HG02642 (cell line): Measurements from ENCODE around the gene CLDN6.
"Not testable (repeated sequence)": the region's sequence is repeated elsewhere in the genome, so short reads cannot be mapped to it uniquely, and the experiment has no call there.

Experiments used
- ATAC-seq: cut with Tn5 transposase; IDR thresholded peaks from one replicate; pipeline ENCODE4 v1.9.1; 2021; ENCODE audit warnings: mild to moderate bottlenecking; ENCODE audit not compliant: unreplicated experiment, poor library complexity

CLDN6 gene

DNA sequence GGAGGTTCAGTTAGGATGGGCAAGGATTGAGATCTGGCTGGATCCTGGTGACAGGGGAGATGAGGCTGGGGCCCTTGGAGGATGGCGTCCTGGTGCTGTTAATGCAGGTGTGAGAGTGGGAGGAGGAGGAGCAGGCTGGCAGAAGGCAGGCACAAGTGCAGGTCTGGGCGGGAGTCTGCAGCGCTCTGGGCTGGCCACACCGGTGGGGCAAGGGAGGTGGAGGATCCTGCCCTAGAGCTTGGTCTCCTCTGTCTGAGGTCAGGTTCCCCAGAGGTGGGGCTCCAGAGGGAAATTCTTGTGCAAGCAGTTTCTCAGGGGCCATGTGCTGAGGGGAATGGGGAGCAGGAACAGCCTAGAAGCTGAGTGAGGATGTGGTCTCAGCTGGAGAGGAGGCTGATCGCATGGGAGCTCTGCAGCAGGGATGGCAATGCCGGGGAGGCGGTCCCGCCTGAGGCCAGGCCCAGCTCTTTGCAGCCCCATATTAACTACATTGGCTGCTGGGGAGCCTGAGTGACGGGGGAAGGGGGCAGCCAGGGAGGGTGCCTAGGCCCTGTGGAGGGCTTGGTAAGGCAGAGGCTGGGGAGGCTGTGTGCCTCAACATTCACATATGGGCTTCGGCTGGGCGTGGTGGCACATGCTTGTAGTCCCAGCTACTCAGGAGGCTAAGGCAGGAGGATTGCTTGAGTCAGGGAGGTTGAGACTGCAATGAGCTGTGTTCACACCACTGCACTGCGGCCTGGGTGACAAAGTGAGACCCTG, 34.8 kb upstream of the CLDN6 start:
- ATAC-seq = not testable (repeated sequence)

- ATAC-seq = no peak
These were observed 33.5 kb upstream of the CLDN6 start for GRCh38 chr16:3051494-3051893.

GRCh38 chr16:3051009-3051408, 33.0 kb upstream of the CLDN6 start:
- ATAC-seq = no peak

GRCh38 chr16:3050487-3050886, 32.5 kb upstream of the CLDN6 start:
- ATAC-seq = no peak

DNA sequence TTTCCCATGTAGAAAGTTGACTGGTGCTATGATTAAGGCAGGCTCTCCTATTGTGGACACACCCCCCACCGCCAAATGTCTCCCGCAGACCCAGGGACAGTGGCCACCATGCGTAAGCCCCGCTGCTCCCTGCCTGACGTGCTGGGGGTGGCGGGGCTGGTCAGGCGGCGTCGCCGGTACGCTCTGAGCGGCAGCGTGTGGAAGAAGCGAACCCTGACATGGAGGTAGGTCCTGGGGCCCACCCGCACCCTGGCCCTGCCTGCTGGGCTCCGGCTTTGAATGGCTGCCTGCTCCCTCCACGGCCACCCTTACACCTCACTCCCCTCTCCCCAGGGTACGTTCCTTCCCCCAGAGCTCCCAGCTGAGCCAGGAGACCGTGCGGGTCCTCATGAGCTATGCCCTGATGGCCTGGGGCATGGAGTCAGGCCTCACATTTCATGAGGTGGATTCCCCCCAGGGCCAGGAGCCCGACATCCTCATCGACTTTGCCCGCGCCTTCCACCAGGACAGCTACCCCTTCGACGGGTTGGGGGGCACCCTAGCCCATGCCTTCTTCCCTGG, 32.0 kb upstream of the CLDN6 start:
- ATAC-seq = no peak

GRCh38 chr16:3047387-3047720, 29.4 kb upstream of the CLDN6 start:
- ATAC-seq = no peak

- ATAC-seq = no peak
These were observed 28.8 kb upstream of the CLDN6 start for GRCh38 chr16:3046641-3047386.

DNA sequence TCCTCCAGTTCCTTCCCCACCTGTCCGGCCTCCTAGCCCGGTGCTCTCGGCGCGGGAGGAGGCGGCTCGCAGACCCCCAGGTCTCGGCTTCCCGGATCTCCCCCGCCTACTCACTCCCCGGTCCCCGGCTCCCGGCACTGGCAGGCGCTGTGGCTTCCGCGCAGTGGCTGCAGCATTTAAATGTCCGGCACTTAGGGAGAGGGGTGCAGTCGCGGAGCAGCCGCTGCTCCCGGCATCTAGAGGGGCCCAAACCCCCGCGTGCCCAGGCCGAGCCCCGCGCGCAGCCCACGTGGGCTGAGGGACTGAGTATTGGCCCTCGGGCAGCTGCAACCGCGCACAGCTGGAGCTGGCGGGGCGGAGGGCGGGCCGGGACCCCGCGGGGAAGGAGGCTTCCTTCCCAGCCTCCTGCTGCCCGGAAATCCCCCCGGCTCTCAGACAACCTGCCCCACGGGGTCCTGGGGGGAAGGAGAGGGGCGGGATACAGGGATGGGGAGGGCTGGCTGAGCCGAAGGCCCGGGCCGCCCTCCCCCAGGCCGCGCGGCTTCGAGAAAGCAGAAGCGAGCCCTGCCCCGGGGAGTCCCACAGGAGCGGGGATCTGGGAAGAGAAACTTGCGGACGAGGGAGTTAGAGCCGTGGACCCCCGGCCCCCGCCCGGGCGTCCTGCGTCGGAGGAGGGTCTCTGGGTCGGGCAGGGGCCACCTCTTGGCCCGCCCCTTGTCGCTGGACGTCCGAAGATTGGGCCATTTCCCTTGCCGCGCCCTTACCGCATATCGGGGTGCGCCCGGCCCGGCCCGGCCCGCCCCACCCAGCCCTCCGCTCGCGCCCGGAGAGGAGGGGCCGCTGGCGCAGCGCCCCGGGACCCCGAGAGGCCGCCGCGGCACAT, 28.0 kb upstream of the CLDN6 start, which contains the start of gene MMP25:
Gene MMP25, plus strand, starts transcription at position 804 of the 883 bp plus-strand sequence. CDS start 357 bp downstream, outside the sequence.
- no peak for ATAC-seq

- ATAC-seq = no peak
These were observed 26.7 kb upstream of the CLDN6 start for GRCh38 chr16:3044708-3045107.

GRCh38 chr16:3042376-3042775, 24.4 kb upstream of the CLDN6 start:
- ATAC-seq = no peak

DNA sequence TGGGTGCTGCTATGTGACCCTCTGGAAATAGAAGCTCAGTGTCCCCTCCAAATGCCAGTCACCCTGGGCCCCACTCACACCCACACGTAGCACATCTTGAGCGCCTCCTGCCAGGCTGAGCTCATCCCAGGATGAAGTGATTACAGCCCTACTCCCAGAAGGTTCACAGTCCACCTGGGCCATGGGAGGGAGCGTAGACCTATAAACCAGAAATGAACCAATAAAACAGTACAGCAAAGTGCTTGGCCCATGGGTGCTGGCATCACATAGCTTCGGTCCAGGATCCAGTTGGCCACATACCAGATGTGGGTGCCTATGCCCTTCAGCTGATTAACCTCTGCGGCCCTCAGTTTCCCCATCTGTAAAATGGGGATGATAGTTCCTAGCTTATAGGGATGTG, 20.9 kb upstream of the CLDN6 start:
- ATAC-seq = no peak

- ATAC-seq = no peak
These were observed 20.3 kb upstream of the CLDN6 start for GRCh38 chr16:3038256-3038655.

- ATAC-seq = no peak
These were observed 18.8 kb upstream of the CLDN6 start, which contains the start of gene BICDL2 for GRCh38 chr16:3036726-3037315. TSS of gene BICDL2 (minus strand) at chr16:3036944. CDS start at chr16:3035496, 1,448 bp downstream.

GRCh38 chr16:3035972-3036725, 18.2 kb upstream of the CLDN6 start:
- ATAC-seq = no peak

DNA sequence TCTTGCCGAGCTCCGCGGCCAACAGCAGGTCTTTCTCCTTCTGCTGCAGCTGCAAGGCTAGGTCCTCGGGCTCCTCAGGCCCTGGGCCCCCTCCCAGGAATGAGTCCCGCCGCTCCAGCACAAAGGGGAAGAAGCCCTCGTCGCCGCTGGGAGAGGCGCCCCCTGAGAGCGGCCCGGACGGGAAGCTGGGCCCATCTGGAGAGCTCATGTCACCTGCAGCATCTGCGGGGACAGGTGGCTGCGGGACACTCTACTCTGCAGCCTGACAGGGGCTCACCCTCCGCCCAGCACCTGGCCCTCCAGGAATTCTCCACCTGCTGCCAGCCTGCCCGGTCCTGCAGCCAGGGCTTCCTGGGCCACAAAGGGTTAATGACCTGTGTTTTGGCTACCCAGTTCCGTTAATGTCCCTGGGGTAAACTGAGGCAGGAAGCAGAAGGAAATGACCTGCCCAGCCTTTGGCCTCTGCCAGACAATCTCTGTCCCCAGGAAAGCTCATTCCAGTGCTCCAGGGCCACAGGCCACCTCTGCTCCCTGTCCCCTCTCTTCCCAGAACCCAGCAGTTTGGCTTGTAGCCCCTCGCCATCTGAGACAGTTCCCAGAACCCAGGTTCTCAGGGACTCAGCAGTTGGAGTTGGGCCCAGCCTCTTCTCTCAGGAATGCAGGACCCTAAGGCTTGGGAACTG, 17.4 kb upstream of the CLDN6 start:
- no peak for ATAC-seq

GRCh38 chr16:3032624-3033023, 14.6 kb upstream of the CLDN6 start:
- ATAC-seq = no peak

DNA sequence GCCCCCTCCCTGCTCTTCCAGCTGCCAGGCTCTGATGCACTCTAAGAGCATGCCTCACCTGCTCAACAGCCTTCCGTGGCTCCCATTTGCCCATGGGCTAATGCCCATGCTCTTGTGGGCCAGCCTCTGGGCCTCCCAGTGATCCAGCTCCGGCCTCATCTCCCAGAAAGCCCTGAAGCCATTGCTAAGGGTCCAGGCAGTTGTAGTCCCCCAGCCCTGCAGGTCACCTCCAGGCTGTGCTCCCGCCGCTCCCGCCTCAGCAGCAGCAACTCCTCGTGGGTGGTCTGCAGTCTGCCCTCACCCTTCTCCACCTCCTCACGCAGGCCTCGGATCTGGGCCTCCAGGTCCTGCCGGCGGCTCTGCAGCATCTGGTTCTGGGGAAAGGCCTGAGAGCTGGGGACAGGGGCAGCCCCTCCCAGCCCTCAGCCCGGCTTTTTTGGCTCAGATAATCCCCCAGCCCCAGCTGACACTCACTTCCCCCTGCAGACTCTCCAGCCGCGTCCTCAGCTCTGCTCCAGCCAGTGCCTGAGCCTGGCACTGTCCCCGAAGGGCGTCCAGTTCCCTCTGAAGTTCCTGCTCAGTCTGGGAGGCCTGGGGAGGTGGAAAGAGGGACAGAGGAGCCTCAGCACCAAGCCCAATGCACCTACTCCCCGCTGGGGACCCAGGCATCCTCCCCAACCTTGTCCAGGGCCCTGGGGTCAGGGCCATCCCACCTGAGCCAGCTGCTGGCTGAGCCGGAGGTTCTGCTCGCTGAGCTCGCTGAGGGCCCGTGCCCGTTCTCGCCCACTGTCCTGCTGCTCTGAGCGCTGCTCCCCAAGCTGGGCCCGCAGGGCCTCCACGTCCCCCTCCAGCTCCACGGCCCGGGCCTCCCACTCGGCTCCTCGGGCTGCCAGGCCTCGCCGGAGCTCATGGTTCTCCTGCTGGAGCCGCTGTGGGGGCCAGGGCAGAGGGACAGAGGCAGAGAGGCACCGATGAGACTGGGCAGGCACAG, 12.5 kb upstream of the CLDN6 start:
- ATAC-seq = no peak
